Measurements from ENCODE around the gene NFIX. TPM values are rescaled to one million over a fixed set of nuclear protein-coding genes. Genes with fewer than 3 reads are reported as not detected.

Gene NFIX
- total and polyA plus RNA-seq, 2 experiments from 2014 or later = not detected

- no peak for DNase-seq (ENCODE audit: low read depth in 1 of 2, low spot score in 1 of 2)
- Histone ChIP-seq H3K27me3 (peaks cover 100% of the 10 kb centered on the region), H3K4me1 (ENCODE audit: low read depth) (no peaks in the 10 kb centered on the region)
These were observed 34.6 kb downstream of the NFIX start for GRCh38 chr19:13029893-13030292.

GRCh38 chr19:13031917-13032623 is 36.8 kb downstream of the NFIX start:
- Histone ChIP-seq H3K27ac (no peak overlapping the region), H3K36me3 (no peaks in the 10 kb centered on the region), H3K4me3 (no peak overlapping the region), H3K9me3 (ENCODE audit: low read depth) (no peaks in the 10 kb centered on the region), H3K27me3 (peaks cover 100% of the 10 kb centered on the region), H3K4me1 (ENCODE audit: low read depth) (no peaks in the 10 kb centered on the region)
- no peak for TF ChIP-seq CTCF (IDR thresholded peaks at IDR 0.05; ENCODE audit: low read depth, low read length)
- DNase-seq (ENCODE audit: low read depth in 1 of 2, low spot score in 1 of 2) = no peak

More at GRCh38 chr19:13029893-13030292, 34.6 kb downstream of the NFIX start:
- no peak overlapping the region for H3K4me3 ChIP-seq
- no peak overlapping the region for H3K27ac ChIP-seq
- H3K9me3 ChIP-seq (ENCODE audit: low read depth) = no peaks in the 10 kb centered on the region
- no peaks in the 10 kb centered on the region for H3K36me3 ChIP-seq
- TF ChIP-seq CTCF (IDR thresholded peaks at IDR 0.05; ENCODE audit: low read depth, low read length) = peak; percentile 52

- peaks cover 100% of the 10 kb centered on the region for H3K27me3 ChIP-seq
These were observed 37.6 kb downstream of the NFIX start for GRCh38 chr19:13032837-13033236.

GRCh38 chr19:13033244-13033643 is 38.0 kb downstream of the NFIX start:
- H3K9me3 ChIP-seq (ENCODE audit: low read depth) = no peaks in the 10 kb centered on the region
- TF ChIP-seq CTCF (IDR thresholded peaks at IDR 0.05; ENCODE audit: low read depth, low read length) = peak; percentile 25
- no peak overlapping the region for H3K4me3 ChIP-seq
- no peak for DNase-seq (ENCODE audit: low read depth in 1 of 2, low spot score in 1 of 2)
- H3K36me3 ChIP-seq = no peaks in the 10 kb centered on the region
- no peak overlapping the region for H3K27ac ChIP-seq
- H3K4me1 ChIP-seq (ENCODE audit: low read depth) = no peaks in the 10 kb centered on the region
- peaks cover 100% of the 10 kb centered on the region for H3K27me3 ChIP-seq

More at GRCh38 chr19:13032837-13033236, 37.6 kb downstream of the NFIX start:
- Histone ChIP-seq H3K36me3 (no peaks in the 10 kb centered on the region), H3K4me1 (ENCODE audit: low read depth) (no peaks in the 10 kb centered on the region), H3K4me3 (no peak overlapping the region), H3K9me3 (ENCODE audit: low read depth) (no peaks in the 10 kb centered on the region), H3K27ac (no peak overlapping the region)
- no peak for DNase-seq (ENCODE audit: low read depth in 1 of 2, low spot score in 1 of 2)
- TF ChIP-seq CTCF (IDR thresholded peaks at IDR 0.05; ENCODE audit: low read depth, low read length) = no peak

GRCh38 chr19:13033819-13034611 is 38.7 kb downstream of the NFIX start:
- H3K36me3 ChIP-seq = no peaks in the 10 kb centered on the region
- peaks cover 100% of the 10 kb centered on the region for H3K27me3 ChIP-seq
- no peaks in the 10 kb centered on the region for H3K4me1 ChIP-seq (ENCODE audit: low read depth)
- peak; percentile 95 for TF ChIP-seq CTCF (IDR thresholded peaks at IDR 0.05; ENCODE audit: low read depth, low read length)
- H3K27ac ChIP-seq = no peak overlapping the region
- peak; percentile 41 to 84 for DNase-seq (ENCODE audit: low read depth in 1 of 2, low spot score in 1 of 2)
- no peak overlapping the region for H3K4me3 ChIP-seq
- no peaks in the 10 kb centered on the region for H3K9me3 ChIP-seq (ENCODE audit: low read depth)

All from cardiac muscle cell (in vitro differentiated cells and primary cell).